C4-2B (cell line): ENCODE measurements around the gene CD96.

ENCODE experiments used
- CTCF ChIP-seq: fragments of 450-650 bp; conservative IDR thresholded peaks from 2 replicates; pipeline ENCODE4 v1.5.1; 2017; ENCODE audit warnings: mild to moderate bottlenecking
- ZFX ChIP-seq: fragments of 450-650 bp; IDR thresholded peaks from 2 replicates; pipeline ENCODE4 v1.6.1; 2017

DNA sequence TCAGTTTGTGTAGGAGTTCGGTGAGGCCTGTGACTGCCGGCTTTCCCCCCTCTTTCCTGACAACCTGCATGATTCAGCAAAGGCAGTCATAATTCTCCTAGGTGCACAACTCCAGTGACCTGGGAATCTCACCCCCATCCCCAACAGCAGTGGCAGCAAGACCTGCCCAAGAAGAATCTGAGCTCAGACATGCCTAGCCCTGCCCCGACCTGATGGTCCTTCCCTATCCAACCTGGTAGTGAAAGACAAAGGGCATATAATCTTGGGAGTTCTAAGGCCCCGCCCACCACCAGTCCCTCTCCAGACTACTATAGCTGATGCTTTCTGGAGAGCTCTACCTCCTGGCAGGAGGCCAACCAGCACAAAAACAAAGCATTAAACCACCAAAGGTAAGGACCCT is 97.3 kb downstream of the CD96 start:
- TF ChIP-seq CTCF, result no peak
- no peak for TF ChIP-seq ZFX
